Ovary (tissue), 9 donors: Measurements from ENCODE around the gene INS. TPM values are rescaled to one million over a fixed set of nuclear protein-coding genes. Genes with fewer than 3 reads are reported as not detected.

Experiments used
- DNase-seq, 5 donors: peaks; one replicate each; pipeline ENCODE4 v3.0.0-alpha.2; 2019 to 2020
- H3K27ac ChIP-seq, 2 donors: fragments of 200-600 bp; one replicate each; pipeline versions ENCODE4 v1.5.1 to v1.8.0; 2019 to 2022
- H3K27me3 ChIP-seq: fragments of 200-600 bp; one replicate; pipeline ENCODE4 v1.8.0; 2022
- H3K36me3 ChIP-seq: fragments of 200-600 bp; sonication (generic); one replicate; pipeline ENCODE4 v1.5.1; 2019
- H3K4me1 ChIP-seq: one replicate; pipeline ENCODE4 v1.8.1; 2013; ENCODE audit warnings: mild to moderate bottlenecking, moderate library complexity; ENCODE audit not compliant: insufficient read depth
- H3K4me3 ChIP-seq: fragments of 200-600 bp; sonication (generic); one replicate; pipeline ENCODE4 v1.5.1; 2017
- H3K9me3 ChIP-seq, 2 donors: fragments of 200-600 bp in 1 of 2; sonication (generic) in 1 of 2; one replicate each; pipeline versions ENCODE4 v1.5.1 to v1.8.1; 2013 to 2019; ENCODE audit warnings: mild to moderate bottlenecking in 1 of 2, moderate library complexity in 1 of 2
- CTCF ChIP-seq, 3 donors: fragments of 450-650 bp in 2 of 3; fragments of 200-600 bp in 1 of 3; IDR thresholded peaks; one replicate each; pipeline versions ENCODE4 v1.5.1 to v1.8.0; 2016 to 2022; ENCODE audit warnings: antibody characterized with exemption in 3 of 3, mild to moderate bottlenecking in 1 of 3
- EP300 ChIP-seq: sonication (generic); formaldehyde crosslinking; IDR thresholded peaks from one replicate; pipeline ENCODE4 v1.6.1; 2017; ENCODE audit warnings: antibody characterized with exemption
- POLR2A ChIP-seq: fragments of 450-650 bp; IDR thresholded peaks from one replicate; pipeline ENCODE4 v1.6.1; 2017; ENCODE audit warnings: antibody characterized with exemption, mild to moderate bottlenecking, moderate library complexity
- WGBS, 3 donors: extraction: QIAGEN DNeasy Blood & Tissue Kit in 1 of 3; methylation state at CpG; one replicate each; pipeline versions ENCODE4 v1.1.5 to v1.1.7; 2013 to 2017; 5-methylcytosine and 5-hydroxymethylcytosine counted together
- intact Hi-C, 4 donors: fragments of 100-400 bp; cut with DNase I; formaldehyde crosslinking; loops; one replicate each; pipeline versions ENCODE4 v1.11.0 to v1.15.1; 2022 to 2023
- polyA plus RNA-seq, 2 donors: library from polyadenylated mRNA; stranded (reverse); fragments of 200-250 nt in 1 of 2; fragments of 350-450 nt in 1 of 2; fragmentation: Illumina TruSeq in 1 of 2; extraction: RNeasy Lipid Tissue Mini Kit (QIAGEN cat#74804) in 1 of 2; gene quantifications; one replicate each; pipeline ENCODE4 v1.2.3, GENCODE V29; 2013 to 2014
- total RNA-seq, 7 donors: library from RNA; depleted of rRNA in 2 of 7; stranded (reverse); fragments of >200 nt in 2 of 7; fragmentation: NEBNext Ultra II Directional in 3 of 7; extraction: Animal tissue kit (Norgen Biotek cat#: 25700) in 3 of 7; gene quantifications; one replicate each; pipeline versions ENCODE4 v1.1.0 to v1.2.4, GENCODE V29; 2016 to 2023
- donor health status: DM: no; HTN: no; CAD: no; lungs with moderate emphysema.
- donor health status: DM: no; HTN: no; CAD: no.
- donor health status: Bipolar disorder and iron deficiency.
- donor health status: DM: yes; HTN: yes; CAD: no.
- donor health status: DM: no; HTN: no; CAD: no.
- donor health status: DM: yes; HTN: yes; CAD: no.

INS gene
- total and polyA plus RNA-seq, 9 donors, result 0.89 to 1.4 TPM; not detected in 7

- TF ChIP-seq EP300 (no peak), POLR2A (no peak), CTCF (IDR thresholded peaks at IDR 0.05) (no peak)
- H3K36me3 ChIP-seq, result no peaks in the 10 kb centered on the region
- H3K4me1 ChIP-seq, result peaks cover 2% of the 10 kb centered on the region
- no peak overlapping the region for H3K27ac ChIP-seq
- no peaks in the 10 kb centered on the region for H3K27me3 ChIP-seq
- H3K9me3 ChIP-seq, result no peaks in the 10 kb centered on the region
- intact Hi-C loops, result loop anchor here (2.0 to 10.0 kb wide), 9 partner anchors 51 to 499 kb away; partner anchors contain the start of genes KRTAP5-6 (in 1 of the 4) and TNNI2 (in 1 of the 4)
- H3K4me3 ChIP-seq, result no peak overlapping the region
- no peak for DNase-seq
- WGBS, 3 donors, result 63 to 69% (median 67%) methylated on average over 13 to 14 of the region's 14 CpGs
These were observed 7.3 kb downstream of the INS start for GRCh38 chr11:2153581-2154194.

GRCh38 chr11:2151500-2152257 lies 9.3 kb downstream of the INS start:
- Histone ChIP-seq H3K36me3 (no peaks in the 10 kb centered on the region), H3K27ac (no peak overlapping the region), H3K4me1 (peaks cover 2% of the 10 kb centered on the region), H3K27me3 (no peaks in the 10 kb centered on the region), H3K4me3 (no peak overlapping the region), H3K9me3 (no peaks in the 10 kb centered on the region)
- DNase-seq, result peak; percentile 65 to 86 (median 82)
- intact Hi-C loops, result loop anchor here (2.0 to 10.0 kb wide), 9 partner anchors 49 to 497 kb away; partner anchors contain the start of genes KRTAP5-6 (in 1 of the 4) and TNNI2 (in 1 of the 4)
- WGBS, 3 donors, result 2 to 3% (median 2%) methylated on average over 18 to 22 of the region's 22 CpGs
- peak; percentile 68 to 89 (median 89) for TF ChIP-seq CTCF (IDR thresholded peaks at IDR 0.05)
- no peak for TF ChIP-seq POLR2A

GRCh38 chr11:2149864-2150847 lies 10.9 kb downstream of the INS start:
- Histone ChIP-seq H3K4me1 (peaks cover 2% of the 10 kb centered on the region), H3K9me3 (no peaks in the 10 kb centered on the region), H3K27ac (no peak overlapping the region), H3K27me3 (peaks cover 2% of the 10 kb centered on the region), H3K4me3 (no peak overlapping the region), H3K36me3 (no peaks in the 10 kb centered on the region)
- 19 to 23% (median 21%) methylated on average over 11 of the region's 11 CpGs for WGBS, 3 donors
- TF ChIP-seq EP300, result no peak
- peak in 1 of 3 donors; percentile 28 for TF ChIP-seq CTCF (IDR thresholded peaks at IDR 0.05)
- no peak for TF ChIP-seq POLR2A
- intact Hi-C loops, result loop anchor here (5.0 to 10.0 kb wide), 8 partner anchors 48 to 495 kb away; partner anchors contain the start of genes KRTAP5-6 (in 1 of the 4) and TNNI2 (in 1 of the 4)
- no peak for DNase-seq

GRCh38 chr11:2149460-2149859 lies 11.5 kb downstream of the INS start:
- intact Hi-C loops, result loop anchor here in 2 of 4 donors (5.0 to 10.0 kb wide), 2 partner anchors 225 to 262 kb away; no protein-coding TSS in a partner anchor
- no peak overlapping the region for H3K27ac ChIP-seq
- H3K4me1 ChIP-seq, result peaks cover 2% of the 10 kb centered on the region
- no peaks in the 10 kb centered on the region for H3K36me3 ChIP-seq
- TF ChIP-seq POLR2A, result no peak
- no peak for TF ChIP-seq CTCF (IDR thresholded peaks at IDR 0.05)
- no peak for TF ChIP-seq EP300
- no peak for DNase-seq
- no peaks in the 10 kb centered on the region for H3K9me3 ChIP-seq
- peaks cover 4% of the 10 kb centered on the region for H3K27me3 ChIP-seq
- 58 to 67% (median 65%) methylated on average over 8 of the region's 8 CpGs for WGBS, 3 donors
- no peak overlapping the region for H3K4me3 ChIP-seq
